Stimulated activated CD8-positive, alpha-beta memory T cell treated with anti-CD3 and anti-CD28 coated beads, Interleukin-15, amount 100 ng/mL, for 1 hour (primary cell): ENCODE measurements around the gene NBEAL2.
A peak's percentile ranks its signal among the peaks of the same experiment; 100 is the strongest.
"Not testable (repeated sequence)": the region's sequence is repeated elsewhere in the genome, so short reads cannot be mapped to it uniquely, and the experiment has no call there.

Source experiments
- DNase-seq: peaks from one replicate; pipeline ENCODE4 v3.0.0-alpha.2; 2020; ENCODE audit warnings: low read depth

The NBEAL2 gene

DNA sequence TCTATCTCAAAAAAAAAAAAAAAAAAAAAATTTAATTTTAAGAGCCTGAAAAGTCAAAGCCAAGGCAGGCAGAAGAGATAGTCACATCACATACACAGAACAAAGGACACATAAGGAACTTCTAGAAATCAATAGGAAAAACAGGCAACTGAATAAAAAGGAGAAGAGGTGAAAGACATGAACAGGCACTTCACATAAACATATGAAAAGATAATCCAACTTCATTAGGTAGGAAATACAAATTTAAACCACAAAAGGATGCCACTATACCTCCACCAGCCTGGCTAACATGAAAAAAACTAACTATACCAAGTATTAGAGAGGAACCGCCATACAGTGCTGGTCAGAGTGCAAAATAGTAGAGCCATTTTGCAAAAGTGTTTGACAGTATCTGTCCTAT, 17.0 kb upstream of the NBEAL2 start:
- no peak for DNase-seq

DNA sequence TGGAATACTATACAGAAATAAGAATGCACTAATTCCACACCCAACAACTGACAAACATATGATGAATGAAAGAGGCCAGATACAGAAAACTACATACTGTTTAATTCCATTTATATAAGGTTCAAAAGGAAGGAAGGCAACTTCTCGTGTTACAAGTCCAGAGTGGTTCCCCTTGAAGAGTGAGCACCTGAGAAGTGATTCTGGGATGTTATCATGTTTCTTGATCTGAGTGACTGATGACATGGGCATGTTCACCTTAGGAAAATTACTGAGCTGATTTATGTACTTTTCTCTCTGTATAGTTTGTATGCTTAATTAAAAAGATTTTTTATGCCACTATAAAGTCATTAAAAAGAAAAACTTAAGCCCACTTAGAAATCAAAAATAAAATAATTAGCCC, 16.5 kb upstream of the NBEAL2 start:
- no peak for DNase-seq

DNA sequence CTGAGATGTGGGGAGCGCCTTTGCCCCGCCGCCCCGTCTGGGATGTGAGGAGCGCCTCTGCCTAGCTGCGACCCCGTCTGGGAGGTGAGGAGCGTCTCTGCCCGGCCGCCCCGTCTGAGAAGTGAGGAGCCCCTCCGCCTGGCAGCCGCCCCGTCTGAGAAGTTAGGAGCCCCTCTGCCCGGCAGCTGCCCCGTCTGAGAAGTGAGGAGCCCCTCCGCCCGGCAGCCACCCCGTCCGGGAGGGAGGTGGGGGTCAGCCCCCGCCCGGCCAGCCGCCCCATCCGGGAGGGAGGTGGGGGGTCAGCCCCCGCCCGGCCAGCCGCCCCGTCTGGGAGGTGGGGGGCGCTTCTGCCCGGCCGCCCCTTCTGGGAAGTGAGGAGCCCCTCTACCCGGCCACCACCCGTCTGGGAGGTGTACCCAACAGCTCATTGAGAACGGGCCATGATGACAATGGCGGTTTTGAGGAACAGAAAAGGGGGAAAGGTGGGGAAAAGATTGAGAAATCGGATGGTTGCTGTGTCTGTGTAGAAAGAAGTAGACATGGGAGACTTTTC, 15.4 kb upstream of the NBEAL2 start:
- not testable (repeated sequence) for DNase-seq

DNA sequence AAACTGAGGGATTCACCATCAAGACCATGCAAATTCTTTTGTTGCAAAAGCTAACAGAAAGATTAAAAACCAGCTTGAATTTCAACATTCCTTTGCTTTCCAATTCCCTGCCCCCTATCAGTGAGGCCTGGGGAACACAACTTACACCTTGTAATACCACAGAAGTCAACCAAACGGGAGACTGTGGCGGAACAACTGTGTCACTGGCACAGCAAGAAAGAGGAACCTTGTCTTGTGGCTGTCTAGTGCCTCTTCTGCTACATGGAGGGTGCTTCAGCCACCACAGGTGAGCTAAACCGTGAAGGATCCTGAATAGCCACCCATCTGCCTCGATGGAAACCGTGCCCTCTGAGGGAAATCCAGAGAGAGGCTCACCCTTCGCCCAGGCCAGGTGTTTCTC, 14.3 kb upstream of the NBEAL2 start:
- no peak for DNase-seq

DNA sequence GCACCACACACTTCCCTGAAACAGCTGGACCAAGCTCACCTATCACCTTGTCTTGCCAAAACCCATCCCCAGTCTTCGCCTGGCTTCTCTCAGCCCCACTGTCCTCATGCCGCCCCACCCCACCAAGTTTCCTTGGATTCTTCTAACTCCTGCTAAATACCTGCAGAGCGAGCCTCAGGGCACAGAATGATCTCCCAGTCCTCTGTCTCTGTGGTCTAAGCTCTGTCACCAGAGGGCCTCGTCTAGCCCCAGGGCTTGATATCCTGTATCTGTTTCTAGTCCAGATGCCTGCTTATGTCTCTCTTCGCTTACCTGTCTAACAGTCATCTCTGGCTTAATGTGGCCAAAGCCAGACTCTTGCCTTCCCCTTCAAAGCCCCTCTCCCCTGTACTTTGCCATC, 12.7 kb upstream of the NBEAL2 start:
- DNase-seq, result no peak

DNA sequence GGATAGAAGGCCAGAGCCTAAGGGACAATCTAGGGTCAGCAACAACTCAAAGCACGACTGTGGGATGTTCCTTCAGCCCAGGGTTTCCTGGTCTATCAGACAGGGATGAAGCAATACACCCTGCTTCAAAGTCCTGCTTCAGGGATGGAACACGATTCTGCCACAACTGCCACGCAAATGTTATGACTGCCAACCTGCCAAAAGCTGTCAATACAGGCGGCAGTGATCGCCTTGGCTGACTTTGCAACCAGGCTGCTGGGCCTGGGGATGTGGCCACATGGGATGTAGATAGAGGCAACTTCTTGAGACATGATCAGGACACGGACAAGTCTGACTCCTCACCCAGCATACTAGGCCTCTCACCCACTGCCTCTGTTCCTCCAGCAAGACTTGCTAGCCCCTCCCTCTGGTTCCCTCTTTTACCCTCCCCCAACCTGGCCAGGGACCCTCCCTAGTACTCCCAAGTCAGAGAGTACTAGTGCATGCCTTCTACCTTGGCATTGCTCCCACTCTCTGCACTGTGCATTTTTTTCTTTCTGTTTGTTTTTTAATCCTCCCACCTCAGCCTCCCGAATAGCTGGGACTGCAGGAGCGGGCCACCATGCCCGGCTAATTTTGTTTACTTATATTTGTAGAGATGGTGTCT, 10.6 kb upstream of the NBEAL2 start:
- no peak for DNase-seq

DNA sequence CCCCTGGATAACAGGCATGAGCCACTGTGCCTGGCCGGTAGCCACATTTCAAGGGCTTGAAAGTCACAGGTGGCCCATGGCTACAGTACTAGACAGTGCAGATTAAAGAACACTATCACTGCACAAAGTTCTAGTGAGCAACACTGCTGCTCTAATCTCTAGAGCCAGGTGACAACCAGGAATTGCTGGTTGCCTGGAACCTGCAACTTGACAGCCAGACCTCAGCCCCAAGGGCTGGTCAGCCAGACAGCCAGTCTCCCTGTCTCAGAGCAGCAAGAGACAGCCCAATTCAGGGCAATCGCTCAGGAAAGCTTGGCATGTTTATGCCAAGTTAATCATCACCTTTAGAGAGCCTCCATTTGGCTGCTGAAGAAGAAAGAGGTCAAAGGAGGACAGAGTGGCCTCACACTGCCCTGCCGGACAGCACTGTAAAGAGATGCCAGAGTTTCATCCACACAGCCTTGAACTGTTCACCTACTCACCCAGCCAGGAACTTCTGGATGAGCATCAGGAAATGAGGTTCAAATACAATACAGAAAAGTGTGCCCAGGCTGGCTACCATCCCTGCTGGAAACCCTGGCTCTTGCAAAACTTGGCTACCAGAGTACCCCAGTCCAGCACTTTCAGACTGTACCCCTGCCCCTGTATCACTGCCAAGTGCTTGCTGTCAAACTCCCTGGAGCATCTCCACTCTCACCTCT, 8.9 kb upstream of the NBEAL2 start:
- DNase-seq, result no peak

DNA sequence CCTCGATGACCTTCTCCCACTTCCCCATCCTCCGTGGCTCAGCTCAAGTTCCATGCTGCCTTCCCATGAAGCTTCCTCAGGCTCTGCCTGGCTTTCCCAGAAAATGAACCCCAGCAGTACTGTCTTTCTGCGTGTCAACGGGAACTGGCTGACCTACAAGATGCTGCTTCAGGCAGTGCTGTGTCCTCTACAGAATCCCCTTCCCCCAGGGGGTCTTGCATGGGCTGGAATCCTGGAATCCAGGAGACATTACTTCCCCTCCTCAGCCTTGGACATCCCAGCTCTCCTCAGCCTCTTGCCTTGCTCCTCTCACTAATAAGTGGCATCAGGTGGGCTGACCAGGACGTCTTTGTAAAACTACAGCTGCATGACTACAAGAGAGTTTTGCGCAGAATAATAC, 8.3 kb upstream of the NBEAL2 start:
- no peak for DNase-seq

DNA sequence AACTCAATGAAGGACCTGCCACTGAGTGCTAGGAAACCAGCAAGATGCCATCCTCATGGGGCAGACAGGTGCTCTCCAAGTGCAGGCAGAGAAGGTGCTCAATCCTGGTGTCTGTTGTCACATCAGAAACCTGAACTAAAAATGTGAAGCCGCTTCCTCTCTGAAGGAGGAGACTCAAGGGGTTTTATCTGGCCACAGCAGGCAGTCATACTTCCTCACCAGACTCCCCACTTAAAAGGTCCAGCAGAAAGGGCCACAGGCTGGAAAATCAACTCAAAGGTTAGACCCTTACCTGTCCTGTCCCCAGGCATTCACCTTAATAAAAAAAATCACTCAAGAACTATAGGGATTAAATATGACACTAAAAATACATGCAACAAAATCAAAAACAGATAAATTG, 7.7 kb upstream of the NBEAL2 start:
- DNase-seq, result no peak

DNA sequence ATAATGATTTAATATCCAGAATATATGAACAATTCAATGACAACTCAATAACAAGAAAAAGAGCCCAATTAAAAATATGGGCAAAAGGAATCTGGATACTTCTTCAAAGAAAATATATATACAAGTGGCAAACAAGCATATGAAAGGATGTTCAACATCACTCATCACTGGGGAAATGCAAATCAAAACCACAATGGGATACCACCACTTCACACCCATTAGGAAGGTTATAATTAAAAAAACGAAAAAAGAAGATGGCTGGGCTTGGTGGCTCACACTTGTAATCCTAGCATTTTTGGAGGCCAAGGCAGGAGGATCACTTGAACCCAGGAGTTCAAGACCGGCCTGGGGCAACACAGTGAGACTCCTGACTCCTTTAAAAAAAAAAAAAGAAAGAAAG, 7.1 kb upstream of the NBEAL2 start:
- DNase-seq, result no peak

DNA sequence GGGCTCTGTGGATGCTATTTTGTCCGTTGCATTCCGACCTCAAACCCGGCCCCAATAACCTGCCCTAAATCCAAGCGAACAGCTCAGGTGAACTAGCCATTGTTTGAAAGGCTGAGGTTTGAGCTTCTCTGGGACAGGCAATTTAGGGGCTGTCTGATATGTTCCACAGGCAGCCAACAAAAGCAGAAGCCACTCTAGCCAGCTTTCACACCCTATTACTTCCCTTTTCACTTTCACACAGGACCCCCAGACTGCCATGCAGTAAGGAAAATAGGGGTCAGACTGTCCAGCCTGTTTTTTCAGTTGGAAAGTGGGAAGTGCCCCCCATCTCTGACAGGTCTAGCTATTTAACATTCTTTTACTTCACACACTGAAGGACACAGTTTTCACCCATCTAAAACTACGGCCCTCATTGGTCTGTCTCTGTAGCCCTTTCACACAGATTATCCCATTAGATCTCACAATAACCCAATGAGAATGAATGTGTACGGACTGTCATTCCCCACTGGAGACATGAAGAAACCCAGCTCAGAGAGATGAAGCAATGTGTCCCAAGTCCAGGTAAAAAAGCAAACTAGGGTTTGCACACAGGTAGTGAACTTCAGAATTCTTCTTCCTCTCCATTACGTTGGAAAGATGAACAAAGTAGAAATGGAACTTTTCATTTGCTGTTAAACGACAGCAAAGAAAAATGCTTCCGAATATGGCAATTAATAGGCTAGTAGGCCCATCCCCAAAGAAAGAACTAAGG, 4.9 kb upstream of the NBEAL2 start:
- DNase-seq, result no peak

DNA sequence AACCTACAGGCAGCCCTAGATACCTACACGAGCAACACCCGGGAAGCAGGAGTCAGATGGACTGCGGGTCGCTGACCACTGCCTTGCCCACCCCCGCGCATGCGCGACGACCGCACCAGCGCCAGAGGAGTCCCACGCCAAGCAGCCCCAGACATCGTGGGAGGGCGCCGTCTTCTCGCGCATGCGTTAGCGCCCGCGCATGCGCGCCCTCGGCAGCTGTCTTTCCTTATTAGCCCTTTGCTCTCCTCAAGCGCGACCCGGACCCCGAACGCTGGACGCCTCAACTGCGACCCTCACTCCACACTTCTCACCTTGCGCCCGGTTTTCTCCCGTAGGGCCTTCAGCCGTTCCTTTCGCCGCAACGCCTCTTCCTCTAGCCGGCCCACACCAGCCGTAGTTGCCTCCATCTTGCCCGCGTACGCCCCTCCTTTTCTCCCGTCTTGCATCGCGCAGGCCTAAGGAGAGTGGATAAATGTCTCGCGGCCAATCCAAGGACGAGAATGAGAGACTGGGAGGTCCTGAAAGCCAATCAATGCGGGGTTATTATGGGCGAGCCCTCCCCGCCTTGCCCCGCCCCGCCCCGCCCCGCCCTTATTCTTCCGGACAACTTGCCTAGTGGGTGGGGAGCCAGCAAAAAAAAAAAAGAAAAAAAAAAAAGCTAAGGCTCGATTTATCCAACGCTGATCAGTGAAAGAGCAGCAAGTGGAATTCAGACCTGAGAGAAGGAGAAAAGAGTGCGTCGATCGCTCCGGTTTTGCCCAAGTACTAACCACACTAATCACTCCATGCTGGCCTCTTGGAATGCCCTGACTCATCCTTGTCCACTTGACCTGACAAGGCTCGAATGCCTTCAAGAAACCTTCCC, 2.9 kb upstream of the NBEAL2 start, which contains the start of gene CCDC12:
Gene CCDC12 (minus strand): TSS at position 420 of the 865 bp plus-strand sequence. CDS start 13 bp downstream, at position 407.
- DNase-seq, result peak; percentile 86

DNA sequence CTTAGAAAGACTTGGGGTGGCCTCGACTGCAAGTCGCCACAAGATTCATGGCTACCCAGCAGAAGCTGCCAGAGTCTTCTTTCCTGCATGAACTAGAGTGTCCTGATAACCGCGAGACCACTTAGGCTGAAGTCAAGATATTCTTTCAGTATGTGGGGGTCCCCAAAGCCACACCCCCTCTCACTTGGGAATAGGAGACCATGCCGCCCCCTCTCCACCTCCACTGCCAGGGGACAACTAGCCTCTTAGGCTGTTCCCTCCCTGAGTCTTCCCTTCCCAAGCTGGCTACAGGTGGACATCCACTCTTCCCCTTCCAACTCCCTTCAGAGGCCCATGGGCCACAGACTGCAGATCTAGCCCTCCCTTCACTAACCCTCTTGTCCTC, 1.7 kb upstream of the NBEAL2 start:
- DNase-seq, result no peak

DNA sequence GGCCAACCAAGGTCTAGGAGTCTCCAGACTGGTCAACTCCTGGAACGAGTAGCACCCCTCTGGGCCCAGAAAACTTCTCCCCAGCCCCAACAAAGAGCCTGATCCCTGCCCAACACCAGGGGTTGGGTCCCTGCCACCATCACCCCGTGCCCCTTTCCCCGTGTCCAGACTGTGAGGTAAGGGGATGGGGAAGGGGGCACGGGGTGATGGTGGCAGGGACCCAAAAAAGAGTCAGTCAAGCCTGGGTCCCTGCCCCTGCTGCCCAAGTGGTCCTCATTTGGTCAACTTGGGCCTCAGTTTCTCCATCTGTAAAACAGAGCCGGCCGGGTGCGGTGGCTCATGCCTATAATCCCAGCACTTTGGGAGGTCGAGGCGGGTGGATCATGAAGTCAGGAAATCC, 1.1 kb upstream of the NBEAL2 start:
- no peak for DNase-seq

DNA sequence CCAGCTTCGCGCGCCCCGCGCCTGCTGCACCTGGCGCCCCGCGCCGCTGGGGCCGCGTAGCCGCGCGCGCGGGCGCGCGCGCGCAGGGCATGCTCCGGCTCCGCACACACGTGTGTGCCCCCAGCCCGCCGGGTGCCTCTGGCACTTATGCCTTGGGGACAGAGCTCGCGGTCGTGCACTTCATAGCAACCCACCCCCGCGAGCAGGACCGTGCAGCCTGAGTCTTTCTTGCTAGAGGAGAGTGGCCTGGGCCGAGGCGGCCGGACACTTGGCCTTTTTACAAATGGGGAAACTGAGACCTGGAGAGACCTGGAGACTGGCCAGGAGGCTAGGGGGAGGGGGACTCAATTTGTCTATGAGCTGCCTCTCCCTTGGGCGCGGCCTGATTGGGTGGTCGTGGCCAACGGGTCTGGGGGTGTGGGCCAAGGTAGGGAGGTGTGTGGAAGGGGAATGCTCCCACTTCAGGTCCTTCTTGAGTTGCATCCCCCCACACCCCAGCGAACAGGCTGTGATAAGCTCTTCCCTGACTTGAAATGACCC, 562 bp downstream of the NBEAL2 start:
- no peak for DNase-seq

DNA sequence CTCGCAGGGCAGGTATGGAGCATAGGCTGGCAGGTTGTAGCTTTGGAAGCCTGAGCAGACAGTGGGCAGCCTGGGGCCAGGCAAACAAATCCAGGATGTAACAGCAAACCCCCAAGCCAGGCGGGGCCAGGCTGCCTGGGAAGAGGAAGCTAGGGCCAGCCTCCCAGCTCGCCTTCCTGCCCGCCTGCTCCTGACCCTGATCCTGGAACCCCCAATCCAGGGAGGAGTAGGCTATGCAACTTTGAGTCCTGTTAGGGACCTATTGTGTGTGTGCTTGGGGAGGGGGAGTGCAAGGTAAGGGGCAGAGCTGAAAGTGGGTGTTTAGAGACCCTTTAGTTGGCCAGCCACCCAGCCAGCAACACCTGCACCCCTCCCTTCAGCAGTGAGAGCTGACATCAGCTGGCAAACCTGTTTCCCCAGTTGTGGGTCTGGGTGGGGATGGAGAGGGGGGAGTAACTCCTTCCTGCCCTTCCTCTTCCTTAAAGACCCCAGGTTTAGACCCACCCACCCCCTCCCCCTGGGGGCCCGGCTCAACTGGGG, 2.5 kb downstream of the NBEAL2 start:
- no peak for DNase-seq

DNA sequence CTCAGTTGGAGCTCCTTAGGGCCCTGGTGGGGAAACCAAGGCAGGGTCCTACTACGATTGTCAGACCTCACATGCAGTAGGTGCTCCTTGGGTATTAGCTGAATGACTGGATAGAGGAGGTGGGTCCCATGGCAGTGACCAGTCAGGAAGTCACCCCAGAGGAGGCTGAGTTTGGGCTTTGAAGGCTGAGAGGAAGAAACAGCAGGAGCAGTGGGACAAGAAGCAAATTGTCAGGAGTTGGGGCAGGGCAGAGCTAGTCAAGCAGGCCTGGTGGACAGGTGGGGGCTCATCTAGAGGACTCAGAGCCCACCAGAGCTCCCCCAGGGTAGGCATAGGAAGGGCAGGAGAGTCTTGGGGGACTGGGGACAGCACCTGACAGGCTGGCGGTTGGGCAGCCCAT, 3.1 kb downstream of the NBEAL2 start:
- DNase-seq, result no peak

DNA sequence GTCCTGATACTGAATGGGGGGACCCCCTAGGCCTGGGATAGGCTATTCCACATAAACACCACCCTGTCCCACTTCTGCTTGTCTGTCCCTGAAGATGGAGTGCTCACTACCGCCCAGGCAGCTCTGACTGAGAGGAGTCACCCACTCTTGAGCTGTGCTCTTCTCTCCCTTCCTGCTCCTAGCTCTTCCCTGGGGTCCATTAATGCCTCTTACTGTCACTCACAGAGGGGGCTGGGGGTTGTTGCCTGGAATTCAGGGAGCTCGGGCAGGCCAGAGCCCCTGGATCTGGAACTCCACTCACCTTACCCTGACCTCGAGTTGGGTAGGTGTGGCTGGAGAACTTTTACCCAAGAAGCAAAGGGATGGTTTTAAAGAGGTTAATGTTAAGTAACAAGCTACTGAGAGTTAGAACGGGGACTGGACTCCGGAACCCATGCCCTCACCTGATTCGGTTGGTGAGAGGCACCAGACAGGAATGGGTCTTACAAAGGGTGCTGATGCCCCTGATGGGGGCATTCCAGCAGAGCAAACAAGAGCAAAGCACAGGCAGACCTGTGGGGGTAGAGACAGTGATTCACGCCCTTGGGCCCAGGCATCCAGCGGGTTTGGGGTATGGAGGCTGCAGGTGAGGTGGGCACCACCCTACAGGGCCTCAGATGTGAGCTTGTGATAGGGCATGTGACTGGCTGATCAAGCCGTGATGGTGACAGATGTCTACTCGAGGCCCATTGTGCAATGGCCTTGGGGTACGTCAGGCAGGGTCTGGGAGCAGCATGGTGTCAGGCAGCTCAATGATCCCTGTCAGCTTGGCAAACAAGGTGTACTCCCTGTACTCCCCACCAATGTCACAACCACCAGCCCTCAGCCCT, 5.4 kb downstream of the NBEAL2 start:
- no peak for DNase-seq

DNA sequence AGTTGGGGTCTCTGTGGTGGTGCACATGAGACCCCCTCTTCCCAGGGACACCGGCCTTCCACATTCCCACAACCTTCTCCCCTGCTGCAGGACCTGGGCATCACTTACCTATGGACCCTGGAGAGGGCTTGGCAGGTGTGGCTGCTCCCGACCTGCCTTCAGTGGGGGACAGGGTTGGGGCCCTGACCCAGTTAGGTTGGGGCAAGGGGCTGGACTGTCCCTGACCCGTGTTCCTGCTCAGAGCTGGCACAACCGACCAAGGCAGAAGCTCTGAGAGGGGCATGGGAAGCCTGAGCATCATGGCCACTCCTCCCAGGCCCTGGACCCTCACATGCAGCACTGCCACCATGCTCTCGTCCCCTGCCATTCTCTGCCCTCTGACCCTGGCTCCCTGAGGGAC, 6.1 kb downstream of the NBEAL2 start:
- DNase-seq, result no peak

DNA sequence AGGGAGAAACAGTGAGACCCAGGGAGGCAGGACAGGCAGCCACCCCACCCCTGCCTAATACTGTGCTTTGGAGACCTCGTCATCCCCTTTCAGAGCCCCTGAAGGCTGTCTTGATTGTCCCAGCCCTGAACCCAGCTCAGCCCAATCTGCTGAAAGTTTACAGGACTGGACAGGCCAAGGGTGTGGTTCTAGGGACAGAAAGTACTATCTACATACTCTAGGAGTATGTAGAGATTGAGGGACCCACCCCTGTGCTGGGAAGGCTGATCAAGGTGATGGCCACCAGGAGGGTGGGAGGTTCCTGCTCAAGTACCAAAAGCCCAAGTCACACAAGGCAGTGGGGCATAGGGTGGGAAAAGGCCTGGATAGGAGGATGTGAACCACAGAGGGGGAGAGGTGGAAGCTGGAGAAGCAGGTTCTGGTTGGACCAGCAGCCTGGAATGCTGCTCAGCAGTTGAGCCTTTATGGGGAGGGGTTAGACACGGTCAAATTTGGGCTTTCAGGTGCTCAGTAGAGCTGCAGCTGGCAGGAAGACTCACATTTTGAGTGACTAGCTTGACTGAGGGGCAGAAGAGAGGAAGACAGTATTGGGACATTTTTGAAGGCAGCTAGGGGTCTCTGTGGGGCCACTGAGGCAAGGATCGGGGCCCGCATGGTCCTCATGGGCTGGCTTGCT, 6.7 kb downstream of the NBEAL2 start:
- DNase-seq, result no peak
